H9 (cell line): ENCODE results near the gene ADARB2. TPM values are rescaled to one million over a fixed set of nuclear protein-coding genes. Genes with fewer than 3 reads are reported as not detected.

Experiments used
- DNase-seq: peaks from one replicate; pipeline ENCODE4 v3.0.0-alpha.2; 2017
- H2AFZ ChIP-seq: one replicate; pipeline ENCODE4 v1.6.1; 2013; ENCODE audit warnings: mild to moderate bottlenecking, low read length, control low read depth, moderate library complexity
- H2AK5ac ChIP-seq: 2 replicates; pipeline ENCODE4 v1.6.1; 2013; ENCODE audit warnings: low read length, control low read depth, mixed read lengths; ENCODE audit not compliant: insufficient read length
- H2BK120ac ChIP-seq: one replicate; pipeline ENCODE4 v1.6.1; 2013; ENCODE audit warnings: low read depth, mild to moderate bottlenecking, low read length, control low read depth, inconsistent platforms; ENCODE audit not compliant: poor library complexity, severe bottlenecking
- H2BK12ac ChIP-seq: 2 replicates; pipeline ENCODE4 v1.6.1; 2013; ENCODE audit warnings: low read length, control low read depth, mixed read lengths, low read depth; ENCODE audit not compliant: insufficient read length
- H2BK15ac ChIP-seq: 2 replicates; pipeline ENCODE4 v1.6.1; 2013; ENCODE audit warnings: low read depth, low read length, control low read depth
- H2BK20ac ChIP-seq: one replicate; pipeline ENCODE4 v1.6.1; 2013; ENCODE audit warnings: low read depth, mild to moderate bottlenecking, low read length, control low read depth, inconsistent platforms; ENCODE audit not compliant: poor library complexity, severe bottlenecking
- H2BK5ac ChIP-seq: 2 replicates; pipeline ENCODE4 v1.6.1; 2013; ENCODE audit warnings: low read length, control low read depth, mixed read lengths; ENCODE audit not compliant: insufficient read length
- H3K14ac ChIP-seq: 2 replicates; pipeline ENCODE4 v1.6.1; 2013; ENCODE audit warnings: low read length, control low read depth; ENCODE audit not compliant: insufficient read depth
- H3K18ac ChIP-seq: 2 replicates; pipeline ENCODE4 v1.6.1; 2013; ENCODE audit warnings: low read depth, mild to moderate bottlenecking, mixed read lengths, low read length, control low read depth; ENCODE audit not compliant: insufficient read length
- H3K23ac ChIP-seq: 2 replicates; pipeline ENCODE4 v1.6.1; 2013; ENCODE audit warnings: low read length, control low read depth, mixed read lengths, low read depth; ENCODE audit not compliant: insufficient read length
- H3K23me2 ChIP-seq: 2 replicates; pipeline ENCODE4 v1.6.1; 2013; ENCODE audit warnings: low read depth, mild to moderate bottlenecking, mixed read lengths, low read length, control low read depth; ENCODE audit not compliant: insufficient read length, poor library complexity, severe bottlenecking
- H3K27ac ChIP-seq: 2 replicates; pipeline ENCODE4 v1.5.1; 2013; ENCODE audit warnings: low read length, control low read depth, mixed read lengths, low read depth; ENCODE audit not compliant: insufficient read length
- H3K27me3 ChIP-seq: 2 replicates; pipeline ENCODE4 v1.6.1; 2013; ENCODE audit warnings: low read length, control low read depth, inconsistent platforms; ENCODE audit not compliant: insufficient read depth
- H3K4ac ChIP-seq: 2 replicates; pipeline ENCODE4 v1.6.1; 2013; ENCODE audit warnings: low read depth, mild to moderate bottlenecking, control low read depth, inconsistent platforms, low read length, moderate library complexity
- H3K4me1 ChIP-seq: 2 replicates; pipeline ENCODE4 v1.6.1; 2013; ENCODE audit warnings: low read length, control low read depth, inconsistent platforms; ENCODE audit not compliant: insufficient read depth
- H3K4me2 ChIP-seq: 2 replicates; pipeline ENCODE4 v1.6.1; 2013; ENCODE audit warnings: low read length, control low read depth, mixed read lengths; ENCODE audit not compliant: insufficient read length, insufficient read depth
- H3K56ac ChIP-seq: 2 replicates; pipeline ENCODE4 v1.6.1; 2013; ENCODE audit warnings: low read depth, mild to moderate bottlenecking, mixed read lengths, low read length, control low read depth; ENCODE audit not compliant: insufficient read length
- H3K79me1 ChIP-seq: 2 replicates; pipeline ENCODE4 v1.6.1; 2013; ENCODE audit warnings: low read depth, mild to moderate bottlenecking, moderate library complexity, low read length, control low read depth, inconsistent platforms; ENCODE audit not compliant: insufficient read depth, poor library complexity, severe bottlenecking
- H3K79me2 ChIP-seq: 2 replicates; pipeline ENCODE4 v1.6.1; 2013; ENCODE audit warnings: low read length, control low read depth, inconsistent platforms; ENCODE audit not compliant: insufficient read depth
- H3K9ac ChIP-seq: 2 replicates; pipeline ENCODE4 v1.6.1; 2013; ENCODE audit warnings: low read length, control low read depth, mixed read lengths; ENCODE audit not compliant: insufficient read length; ENCODE audit errors: extremely low read depth
- H3K9me3 ChIP-seq: one replicate; pipeline ENCODE4 v1.6.1; 2013; ENCODE audit warnings: low read depth, low read length, inconsistent platforms; ENCODE audit not compliant: control insufficient read depth
- H3T11ph ChIP-seq: one replicate; pipeline ENCODE4 v1.6.1; 2013; ENCODE audit warnings: mild to moderate bottlenecking, low read length, control low read depth, inconsistent platforms
- H4K20me1 ChIP-seq: one replicate; pipeline ENCODE4 v1.6.1; 2013; ENCODE audit not compliant: control insufficient read depth, insufficient read length, insufficient read depth
- H4K5ac ChIP-seq: 2 replicates; pipeline ENCODE4 v1.6.1; 2013; ENCODE audit warnings: low read depth, mild to moderate bottlenecking, mixed read lengths, low read length, control low read depth; ENCODE audit not compliant: insufficient read length
- H4K8ac ChIP-seq: replicated peaks from 2 replicates; pipeline ENCODE4 v1.6.1; 2013; ENCODE audit warnings: low read length, control low read depth, mixed read lengths, low read depth; ENCODE audit not compliant: insufficient read length
- H4K91ac ChIP-seq: 2 replicates; pipeline ENCODE4 v1.6.1; 2013; ENCODE audit warnings: low read depth, mild to moderate bottlenecking, moderate library complexity, mixed read lengths, low read length, control low read depth; ENCODE audit not compliant: insufficient read length
- H3K27ac Mint-ChIP-seq, 3 experiments: 2 replicates in 2 of 3; 3 replicates in 1 of 3; pipeline ENCODE4 v1.8.0; 2020 to 2021; ENCODE audit warnings: mixed read lengths in 3 of 3, mild to moderate bottlenecking in 1 of 3, moderate library complexity in 1 of 3
- H3K27me3 Mint-ChIP-seq: 2 replicates; pipeline ENCODE4 v1.8.0; 2021; ENCODE audit warnings: low read depth, mild to moderate bottlenecking, moderate library complexity, mixed read lengths
- H3K36me3 Mint-ChIP-seq, 3 experiments: 2 replicates in 2 of 3; 3 replicates in 1 of 3; pipeline ENCODE4 v1.8.0; 2020 to 2021; ENCODE audit warnings: low read depth in 3 of 3, mixed read lengths in 3 of 3; ENCODE audit not compliant: insufficient read depth in 1 of 3
- H3K4me1 Mint-ChIP-seq, 2 experiments: 2 replicates each; pipeline ENCODE4 v1.8.0; 2020; ENCODE audit warnings: mixed read lengths in 2 of 2
- H3K4me3 Mint-ChIP-seq, 2 experiments: 2 replicates in 1 of 2; 3 replicates in 1 of 2; pipeline ENCODE4 v1.8.0; 2020 to 2021; ENCODE audit warnings: mild to moderate bottlenecking in 2 of 2, mixed read lengths in 2 of 2, moderate library complexity in 1 of 2
- H3K9me3 Mint-ChIP-seq, 2 experiments: 2 replicates in 1 of 2; 3 replicates in 1 of 2; pipeline ENCODE4 v1.8.0; 2020; ENCODE audit warnings: mild to moderate bottlenecking in 2 of 2, mixed read lengths in 2 of 2, moderate library complexity in 1 of 2
- CTCF ChIP-seq: fragments of 200-600 bp; sonication (generic); conservative IDR thresholded peaks from 3 replicates; pipeline ENCODE4 v1.8.0; 2021; ENCODE audit warnings: antibody characterized with exemption, mild to moderate bottlenecking
- WGBS: extraction: QIAGEN DNeasy Blood & Tissue Kit; methylation state at CpG from one replicate; pipeline ENCODE4 v1.1.7; 2013; ENCODE audit warnings: missing lambda C conversion rate, low lambda C conversion rate, mixed read lengths; ENCODE audit not compliant: insufficient read length; ENCODE audit errors: extremely low coverage; 5-methylcytosine and 5-hydroxymethylcytosine counted together
- total RNA-seq: library from RNA; stranded (reverse); gene quantifications from 2 replicates; pipeline ENCODE4 v1.2.1, GENCODE V29; 2021

The ADARB2 gene
- total RNA-seq, 1 experiment from 2014 or later = 0.87 TPM

- Histone ChIP-seq H2BK15ac (no peak overlapping the region), H3K27ac (no peak overlapping the region), H3K23ac (no peak overlapping the region), H3K9ac (no peak overlapping the region), H3K9me3 (no peaks in the 10 kb centered on the region), H3K56ac (no peak overlapping the region), H3K23me2 (no peaks in the 10 kb centered on the region), H4K8ac (no peak overlapping the region), H3K4ac (no peak overlapping the region), H3K14ac (no peak overlapping the region), H3K79me2 (no peaks in the 10 kb centered on the region; the same call in 1 of the 2 replicates), H2BK5ac (no peak overlapping the region), H3K79me1 (no peaks in the 10 kb centered on the region), H3K18ac (no peak overlapping the region), H4K91ac (no peak overlapping the region), H2BK20ac (no peak overlapping the region), H2AFZ (no peak overlapping the region), H2BK120ac (no peak overlapping the region), H4K20me1 (no peaks in the 10 kb centered on the region), H4K5ac (no peak overlapping the region), H2BK12ac (no peak overlapping the region), H3K27me3 (no peaks in the 10 kb centered on the region; the same call in 1 of the 2 replicates), H3T11ph (no peak overlapping the region), H3K4me2 (no peak overlapping the region), H2AK5ac (no peak overlapping the region), H3K4me1 (peaks cover 3% of the 10 kb centered on the region)
- Mint-ChIP-seq H3K27me3 (peaks cover 12% of the 10 kb centered on the region), H3K36me3 (no peaks in the 10 kb centered on the region; a peak in 1 of 7 replicates), H3K9me3 (no peaks in the 10 kb centered on the region; a peak in 1 of 5 replicates), H3K4me1 (peaks cover 3 to 9% of the 10 kb centered on the region in 2 experiments), H3K4me3 (no peak overlapping the region), H3K27ac (no peak overlapping the region)
- TF ChIP-seq CTCF = no peak
- no CpG with 5 or more reads among the region's 11 CpGs for WGBS
- no peak for DNase-seq
These were observed 483.6 kb downstream of the ADARB2 start for GRCh38 chr10:1253523-1254353.
